ENCODE data around the gene NCKAP1.

Gene NCKAP1

DNA sequence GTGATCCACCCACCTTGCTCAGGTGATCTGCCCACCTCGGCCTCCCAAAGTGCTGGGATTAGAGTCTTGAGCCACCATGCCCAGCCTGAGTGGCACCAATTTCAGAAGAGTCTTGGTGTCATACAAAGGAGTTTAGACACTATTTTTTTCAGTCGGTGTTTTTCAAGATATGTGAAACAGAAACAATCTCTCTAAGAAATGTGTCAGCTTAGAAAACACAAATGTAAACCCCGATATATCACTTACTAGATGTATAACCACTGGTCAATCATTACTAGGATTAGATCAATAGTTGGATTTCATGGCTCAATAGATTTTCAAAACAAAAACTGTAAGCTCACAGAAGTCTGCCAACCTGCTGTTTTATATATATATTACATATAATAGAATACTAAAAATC is 104.6 kb downstream of the NCKAP1 start:
- no peak for DNase-seq
- no peaks in the 10 kb centered on the region for H3K9me2 ChIP-seq (replicated peaks; ENCODE audit: insufficient read depth, low read length)
- no peak overlapping the region for H3K4me3 ChIP-seq (ENCODE audit: low read length)
- no peak overlapping the region for H2AFZ ChIP-seq (ENCODE audit: low read length)
- H3K4me2 ChIP-seq (ENCODE audit: low read depth, low read length), result no peak overlapping the region
- TF ChIP-seq, protein P1, sequence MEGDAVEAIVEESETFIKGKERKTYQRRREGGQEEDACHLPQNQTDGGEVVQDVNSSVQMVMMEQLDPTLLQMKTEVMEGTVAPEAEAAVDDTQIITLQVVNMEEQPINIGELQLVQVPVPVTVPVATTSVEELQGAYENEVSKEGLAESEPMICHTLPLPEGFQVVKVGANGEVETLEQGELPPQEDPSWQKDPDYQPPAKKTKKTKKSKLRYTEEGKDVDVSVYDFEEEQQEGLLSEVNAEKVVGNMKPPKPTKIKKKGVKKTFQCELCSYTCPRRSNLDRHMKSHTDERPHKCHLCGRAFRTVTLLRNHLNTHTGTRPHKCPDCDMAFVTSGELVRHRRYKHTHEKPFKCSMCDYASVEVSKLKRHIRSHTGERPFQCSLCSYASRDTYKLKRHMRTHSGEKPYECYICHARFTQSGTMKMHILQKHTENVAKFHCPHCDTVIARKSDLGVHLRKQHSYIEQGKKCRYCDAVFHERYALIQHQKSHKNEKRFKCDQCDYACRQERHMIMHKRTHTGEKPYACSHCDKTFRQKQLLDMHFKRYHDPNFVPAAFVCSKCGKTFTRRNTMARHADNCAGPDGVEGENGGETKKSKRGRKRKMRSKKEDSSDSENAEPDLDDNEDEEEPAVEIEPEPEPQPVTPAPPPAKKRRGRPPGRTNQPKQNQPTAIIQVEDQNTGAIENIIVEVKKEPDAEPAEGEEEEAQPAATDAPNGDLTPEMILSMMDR (IDR thresholded peaks at IDR 0.05; ENCODE audit: low read length), result no peak
- TF ChIP-seq EZH2 (optimal IDR thresholded peaks at IDR 0.05; ENCODE audit: low read depth, low read length), result no peak
- no peak for TF ChIP-seq EZH2phosphoT487 (IDR thresholded peaks at IDR 0.05; ENCODE audit: low read length)
- H4K20me1 ChIP-seq (ENCODE audit: insufficient read depth, low read length), result no peaks in the 10 kb centered on the region
- H3K79me2 ChIP-seq (ENCODE audit: low read length), result no peaks in the 10 kb centered on the region
- H3F3A ChIP-seq (ENCODE audit: insufficient read depth, low read length), result no peaks in the 10 kb centered on the region
- no peaks in the 10 kb centered on the region for H3K36me3 ChIP-seq (replicated peaks; ENCODE audit: insufficient read depth, low read length)
- no peak overlapping the region for H3K27ac ChIP-seq (ENCODE audit: low read length)
- no peaks in the 10 kb centered on the region for H3K27me3 ChIP-seq (replicated peaks; ENCODE audit: insufficient read depth, low read length)
- no peak overlapping the region for H3K9ac ChIP-seq (ENCODE audit: low read length)
- no peaks in the 10 kb centered on the region for H3K4me1 ChIP-seq (ENCODE audit: low read length)
- no peaks in the 10 kb centered on the region for H3K9me3 ChIP-seq (replicated peaks; ENCODE audit: insufficient read depth, low read length)

DNA sequence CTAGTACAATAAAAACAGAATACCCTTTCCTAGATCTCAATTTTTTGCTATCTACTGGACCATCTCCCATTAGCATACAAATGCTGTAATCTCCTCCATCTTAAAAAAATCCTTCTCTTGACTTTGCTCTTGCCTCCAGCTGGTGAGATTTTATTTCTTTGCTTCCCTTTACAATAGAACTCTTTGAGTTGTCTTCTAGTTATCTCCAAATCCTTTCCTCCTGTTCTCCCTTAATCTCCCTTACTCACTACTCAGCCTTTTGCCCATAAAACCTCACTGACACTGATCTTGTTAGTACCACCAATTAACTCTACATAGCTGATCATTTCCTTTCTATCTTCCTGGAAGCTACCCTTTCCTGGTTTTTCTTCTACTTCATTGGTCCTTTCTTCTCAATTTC is 108.3 kb downstream of the NCKAP1 start:
- Histone ChIP-seq H3K79me2 (ENCODE audit: low read length) (no peaks in the 10 kb centered on the region), H3F3A (ENCODE audit: insufficient read depth, low read length) (no peaks in the 10 kb centered on the region), H3K9ac (ENCODE audit: low read length) (no peak overlapping the region), H3K9me3 (replicated peaks; ENCODE audit: insufficient read depth, low read length) (no peaks in the 10 kb centered on the region), H3K36me3 (replicated peaks; ENCODE audit: insufficient read depth, low read length) (no peaks in the 10 kb centered on the region), H4K20me1 (ENCODE audit: insufficient read depth, low read length) (no peaks in the 10 kb centered on the region), H3K4me1 (ENCODE audit: low read length) (no peaks in the 10 kb centered on the region), H2AFZ (ENCODE audit: low read length) (no peak overlapping the region), H3K27ac (ENCODE audit: low read length) (no peak overlapping the region), H3K4me2 (ENCODE audit: low read depth, low read length) (no peak overlapping the region), H3K27me3 (replicated peaks; ENCODE audit: insufficient read depth, low read length) (no peaks in the 10 kb centered on the region), H3K4me3 (ENCODE audit: low read length) (no peak overlapping the region), H3K9me2 (replicated peaks; ENCODE audit: insufficient read depth, low read length) (no peaks in the 10 kb centered on the region)
- DNase-seq, result no peak
- no peak for TF ChIP-seq EZH2phosphoT487 (IDR thresholded peaks at IDR 0.05; ENCODE audit: low read length)
- TF ChIP-seq EZH2 (optimal IDR thresholded peaks at IDR 0.05; ENCODE audit: low read depth, low read length), result no peak
- TF ChIP-seq, protein P1 (IDR thresholded peaks at IDR 0.05; ENCODE audit: low read length), result no peak

DNA sequence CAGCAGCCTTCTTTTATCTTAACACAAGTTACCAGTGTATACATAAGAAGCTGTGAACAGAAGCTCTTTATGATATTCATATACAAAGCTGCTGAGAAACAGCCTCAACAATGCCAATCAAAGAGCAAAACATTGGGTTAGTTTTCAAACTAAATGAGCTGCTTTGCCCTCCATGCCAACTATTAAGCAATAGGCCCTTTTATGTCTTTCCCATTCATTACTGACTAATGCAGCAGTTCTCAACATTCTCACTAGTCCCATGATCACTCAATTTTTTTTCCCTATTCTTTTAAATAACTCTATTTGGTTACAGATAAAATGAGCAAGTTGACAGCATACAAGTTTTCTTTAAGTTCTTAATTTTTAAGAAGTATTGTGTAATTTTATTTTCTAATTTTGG is 114.0 kb downstream of the NCKAP1 start:
- no peaks in the 10 kb centered on the region for H3K27me3 ChIP-seq (replicated peaks; ENCODE audit: insufficient read depth, low read length)
- TF ChIP-seq, protein P1 (IDR thresholded peaks at IDR 0.05; ENCODE audit: low read length), result no peak
- TF ChIP-seq EZH2phosphoT487 (IDR thresholded peaks at IDR 0.05; ENCODE audit: low read length) (no peak), EZH2 (optimal IDR thresholded peaks at IDR 0.05; ENCODE audit: low read depth, low read length) (no peak)
- no peak overlapping the region for H3K9ac ChIP-seq (ENCODE audit: low read length)
- H3K79me2 ChIP-seq (ENCODE audit: low read length), result no peaks in the 10 kb centered on the region
- H3K4me1 ChIP-seq (ENCODE audit: low read length), result no peaks in the 10 kb centered on the region
- no peak overlapping the region for H3K27ac ChIP-seq (ENCODE audit: low read length)
- no peak for DNase-seq
- no peaks in the 10 kb centered on the region for H4K20me1 ChIP-seq (ENCODE audit: insufficient read depth, low read length)
- no peaks in the 10 kb centered on the region for H3K9me2 ChIP-seq (replicated peaks; ENCODE audit: insufficient read depth, low read length)
- no peak overlapping the region for H3K4me2 ChIP-seq (ENCODE audit: low read depth, low read length)
- no peak overlapping the region for H3K4me3 ChIP-seq (ENCODE audit: low read length)
- H3K9me3 ChIP-seq (replicated peaks; ENCODE audit: insufficient read depth, low read length), result no peaks in the 10 kb centered on the region
- H3K36me3 ChIP-seq (replicated peaks; ENCODE audit: insufficient read depth, low read length), result no peaks in the 10 kb centered on the region
- H2AFZ ChIP-seq (ENCODE audit: low read length), result no peak overlapping the region
- no peaks in the 10 kb centered on the region for H3F3A ChIP-seq (ENCODE audit: insufficient read depth, low read length)

All from MM.1S (cell line).